Body of pancreas (tissue), 4 donors: ENCODE data around the gene CDH20. TPM values are rescaled to one million over a fixed set of nuclear protein-coding genes. Genes with fewer than 3 reads are reported as not detected.
"Not testable (repeated sequence)": the region's sequence is repeated elsewhere in the genome, so short reads cannot be mapped to it uniquely, and the experiment has no call there.

Source experiments
- ATAC-seq: fragments of 150-250 bp; one replicate; pipeline ENCODE4 v1.9.1; 2016
- DNase-seq, 4 donors: peaks; one replicate each; pipeline ENCODE4 v3.0.0-alpha.2; 2019
- H3K27ac ChIP-seq, 4 donors: fragments of 200-600 bp; sonication (generic); 1 replicate in 3 of 4; 2 replicates in 1 of 4; pipeline versions ENCODE4 v1.5.1 to v1.6.1; 2016 to 2019; ENCODE audit warnings: mild to moderate bottlenecking in 1 of 4, mixed read lengths in 1 of 4, moderate library complexity in 1 of 4
- H3K27me3 ChIP-seq, 2 donors: fragments of 200-600 bp; sonication (generic); one replicate each; pipeline ENCODE4 v1.6.0; 2016; ENCODE audit warnings: mild to moderate bottlenecking in 1 of 2
- H3K36me3 ChIP-seq, 2 donors: fragments of 200-600 bp; sonication (generic); replicated peaks in 1 of 2; 2 replicates each; pipeline ENCODE4 v1.5.1; 2016; ENCODE audit warnings: low read depth in 2 of 2; ENCODE audit not compliant: insufficient read depth in 1 of 2
- H3K4me1 ChIP-seq: fragments of 200-600 bp; sonication (generic); one replicate; pipeline ENCODE4 v1.6.0; 2016
- H3K4me3 ChIP-seq, 2 donors: fragments of 200-600 bp; sonication (generic); 1 replicate in 1 of 2; 2 replicates in 1 of 2; pipeline ENCODE4 v1.5.1; 2016 to 2019
- H3K9me3 ChIP-seq, 3 donors: fragments of 200-600 bp; sonication (generic); 1 replicate in 2 of 3; 2 replicates in 1 of 3; pipeline ENCODE4 v1.5.1; 2016
- POLR2A ChIP-seq, 3 donors: fragments of 450-650 bp; IDR thresholded peaks; one replicate each; pipeline ENCODE4 v1.6.1; 2016; ENCODE audit warnings: antibody characterized with exemption in 3 of 3, mild to moderate bottlenecking in 2 of 3
- WGBS, 2 donors: methylation state at CpG; one replicate each; pipeline ENCODE4 v1.1.5; 2017; 5-methylcytosine and 5-hydroxymethylcytosine counted together
- intact Hi-C: fragments of 100-400 bp; cut with DNase I; formaldehyde crosslinking; loops from one replicate; pipeline ENCODE4 v1.15.1; 2023
- total RNA-seq, 2 donors: library from RNA; depleted of rRNA; stranded (reverse); fragments of >200 nt; gene quantifications; one replicate each; pipeline ENCODE4 v1.1.0, GENCODE V29; 2016
- TF ChIP-seq, protein P1 (sequence below), 7 experiments: fragments of 450-650 bp in 4 of 7; fragments of 200-600 bp in 3 of 7; sonication (generic) in 3 of 7; IDR thresholded peaks; one replicate each; pipeline ENCODE4 v1.5.1; 2016 to 2019; ENCODE audit warnings: antibody characterized with exemption in 7 of 7

Gene CDH20
- total RNA-seq, 2 donors from 2014 or later: 0.26 to 6.3 TPM

DNA sequence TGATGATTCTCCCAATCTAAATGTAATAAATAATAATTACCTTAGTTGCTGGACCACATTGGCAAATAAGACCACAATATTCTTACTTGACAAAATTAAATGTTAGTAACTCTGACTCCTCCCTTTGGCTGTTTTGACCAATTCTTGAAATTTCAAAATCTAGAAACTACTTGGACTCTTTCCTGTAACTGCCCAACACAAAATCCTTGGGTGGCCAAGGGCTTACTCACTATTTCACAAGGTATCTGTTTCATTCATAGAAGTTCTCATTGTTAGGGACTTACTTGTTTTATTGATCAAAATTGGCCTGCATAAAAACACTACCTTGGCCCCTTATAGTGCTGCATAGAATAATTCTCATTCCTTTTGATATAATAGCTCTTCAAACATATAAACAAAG is 19.4 kb downstream of the CDH20 start:
- H3K27me3 ChIP-seq: no peaks in the 10 kb centered on the region
- no peak overlapping the region for H3K4me3 ChIP-seq
- intact Hi-C loops: no loop called here
- DNase-seq (no peak), ATAC-seq (no peak)
- no peak overlapping the region for H3K27ac ChIP-seq
- no peaks in the 10 kb centered on the region for H3K4me1 ChIP-seq
- no peaks in the 10 kb centered on the region for H3K36me3 ChIP-seq
- TF ChIP-seq POLR2A (IDR thresholded peaks at IDR 0.05): no peak
- TF ChIP-seq, protein P1, sequence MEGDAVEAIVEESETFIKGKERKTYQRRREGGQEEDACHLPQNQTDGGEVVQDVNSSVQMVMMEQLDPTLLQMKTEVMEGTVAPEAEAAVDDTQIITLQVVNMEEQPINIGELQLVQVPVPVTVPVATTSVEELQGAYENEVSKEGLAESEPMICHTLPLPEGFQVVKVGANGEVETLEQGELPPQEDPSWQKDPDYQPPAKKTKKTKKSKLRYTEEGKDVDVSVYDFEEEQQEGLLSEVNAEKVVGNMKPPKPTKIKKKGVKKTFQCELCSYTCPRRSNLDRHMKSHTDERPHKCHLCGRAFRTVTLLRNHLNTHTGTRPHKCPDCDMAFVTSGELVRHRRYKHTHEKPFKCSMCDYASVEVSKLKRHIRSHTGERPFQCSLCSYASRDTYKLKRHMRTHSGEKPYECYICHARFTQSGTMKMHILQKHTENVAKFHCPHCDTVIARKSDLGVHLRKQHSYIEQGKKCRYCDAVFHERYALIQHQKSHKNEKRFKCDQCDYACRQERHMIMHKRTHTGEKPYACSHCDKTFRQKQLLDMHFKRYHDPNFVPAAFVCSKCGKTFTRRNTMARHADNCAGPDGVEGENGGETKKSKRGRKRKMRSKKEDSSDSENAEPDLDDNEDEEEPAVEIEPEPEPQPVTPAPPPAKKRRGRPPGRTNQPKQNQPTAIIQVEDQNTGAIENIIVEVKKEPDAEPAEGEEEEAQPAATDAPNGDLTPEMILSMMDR (IDR thresholded peaks at IDR 0.05): no peak
- H3K9me3 ChIP-seq: no peaks in the 10 kb centered on the region

DNA sequence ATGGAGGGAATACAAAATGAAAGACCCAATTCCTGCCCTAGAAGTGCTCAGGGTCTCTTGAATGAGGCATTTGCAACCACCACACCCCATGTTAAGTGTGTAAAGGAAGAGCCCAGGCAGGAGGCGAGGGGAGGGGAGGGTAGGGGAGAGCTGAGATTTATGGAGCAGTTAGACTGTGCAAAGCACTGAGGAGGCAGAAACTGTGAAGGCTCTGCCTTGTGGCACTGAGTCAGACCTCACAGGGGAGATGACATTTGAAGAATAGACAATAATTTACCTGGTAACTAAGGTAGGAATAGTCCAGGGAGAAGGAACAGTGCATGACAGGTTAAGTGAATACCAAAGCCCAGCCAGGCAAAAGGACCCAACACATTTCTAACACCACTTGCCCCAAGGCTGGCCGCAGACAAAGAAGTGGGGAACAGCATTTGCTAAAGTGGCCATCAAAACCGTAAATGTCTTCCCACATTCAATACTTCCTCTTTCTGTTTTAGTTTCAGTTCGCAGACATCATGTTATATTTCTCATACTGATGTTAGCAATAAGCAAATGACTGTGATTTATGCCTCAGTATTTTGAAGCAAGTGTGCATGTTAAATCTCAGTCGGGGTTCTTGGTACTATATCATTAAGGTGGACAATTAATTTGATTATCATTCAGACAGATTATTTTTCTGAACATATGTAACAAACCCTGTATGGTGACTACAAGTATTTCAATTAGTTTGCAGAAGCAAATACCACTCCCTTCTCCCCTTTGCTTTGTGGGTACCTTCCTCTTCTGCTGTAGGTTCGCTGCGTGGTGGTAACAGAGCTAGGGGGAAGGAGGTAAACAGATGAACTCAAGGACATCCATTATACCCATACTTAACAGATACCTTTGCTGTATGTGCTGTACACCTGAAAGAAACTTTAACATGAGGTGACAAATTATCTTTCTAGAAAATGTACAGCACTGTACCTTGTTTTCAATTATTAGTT is 27.5 kb downstream of the CDH20 start:
- ATAC-seq (no peak), DNase-seq (no peak)
- Histone ChIP-seq H3K27ac (no peak overlapping the region), H3K27me3 (no peaks in the 10 kb centered on the region), H3K9me3 (no peaks in the 10 kb centered on the region), H3K36me3 (no peaks in the 10 kb centered on the region), H3K4me3 (no peak overlapping the region), H3K4me1 (no peaks in the 10 kb centered on the region)
- intact Hi-C loops: no loop called here
- TF ChIP-seq, protein P1 (IDR thresholded peaks at IDR 0.05): no peak
- 35 to 45% methylated on average over 7 of the region's 7 CpGs for WGBS, 2 donors

DNA sequence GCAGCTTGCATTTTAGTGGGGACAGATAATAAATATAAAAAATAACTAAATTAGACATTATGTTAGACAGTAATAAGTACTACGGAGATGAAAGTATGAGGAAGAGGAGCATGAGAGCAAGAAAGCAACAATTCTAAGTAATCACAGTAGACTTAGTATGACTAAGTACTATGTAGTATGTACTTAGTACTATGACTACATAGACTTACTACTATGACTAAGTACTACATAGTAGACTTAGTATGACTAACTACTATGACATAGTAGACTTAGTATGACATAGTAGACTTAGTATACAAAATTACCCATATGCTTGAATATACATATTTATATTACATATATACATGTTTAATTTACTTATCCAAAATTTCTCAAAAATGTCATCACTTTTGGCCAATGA is 29.3 kb downstream of the CDH20 start:
- Histone ChIP-seq H3K27ac (no peak overlapping the region), H3K36me3 (no peaks in the 10 kb centered on the region), H3K4me1 (no peaks in the 10 kb centered on the region), H3K27me3 (no peaks in the 10 kb centered on the region), H3K9me3 (no peaks in the 10 kb centered on the region), H3K4me3 (no peak overlapping the region)
- TF ChIP-seq, protein P1 (IDR thresholded peaks at IDR 0.05): no peak
- no peak for TF ChIP-seq POLR2A (IDR thresholded peaks at IDR 0.05)
- DNase-seq: no peak
- intact Hi-C loops: no loop called here
- ATAC-seq: no peak
- WGBS, 2 donors: 67 to 77% methylated on average over 1 of the region's 1 CpG

DNA sequence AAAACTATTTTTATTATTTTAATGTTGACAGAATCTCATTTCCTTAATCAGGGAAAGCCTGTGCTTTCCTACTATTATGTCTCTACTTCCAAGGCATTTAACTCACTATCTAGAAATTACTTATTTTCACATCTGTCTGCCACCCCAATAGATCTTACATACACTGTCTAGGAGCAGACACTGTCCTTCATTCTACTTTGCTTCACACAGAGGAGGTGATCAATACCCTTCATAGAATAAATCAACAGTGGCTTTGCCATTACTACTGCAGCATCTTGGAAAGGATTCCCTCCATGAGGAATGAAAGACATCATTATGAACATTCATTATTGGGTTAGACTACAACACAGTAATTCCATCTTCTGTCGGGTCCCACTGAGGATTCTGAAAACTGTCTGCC is 31.7 kb downstream of the CDH20 start:
- no peaks in the 10 kb centered on the region for H3K9me3 ChIP-seq
- intact Hi-C loops: no loop called here
- H3K4me3 ChIP-seq: no peak overlapping the region
- H3K4me1 ChIP-seq: no peaks in the 10 kb centered on the region
- no peaks in the 10 kb centered on the region for H3K36me3 ChIP-seq
- TF ChIP-seq POLR2A (IDR thresholded peaks at IDR 0.05): no peak
- TF ChIP-seq, protein P1 (IDR thresholded peaks at IDR 0.05): no peak
- no peaks in the 10 kb centered on the region for H3K27me3 ChIP-seq
- DNase-seq (no peak), ATAC-seq (no peak)
- 69 to 72% methylated on average over 1 of the region's 1 CpG for WGBS, 2 donors
- no peak overlapping the region for H3K27ac ChIP-seq

DNA sequence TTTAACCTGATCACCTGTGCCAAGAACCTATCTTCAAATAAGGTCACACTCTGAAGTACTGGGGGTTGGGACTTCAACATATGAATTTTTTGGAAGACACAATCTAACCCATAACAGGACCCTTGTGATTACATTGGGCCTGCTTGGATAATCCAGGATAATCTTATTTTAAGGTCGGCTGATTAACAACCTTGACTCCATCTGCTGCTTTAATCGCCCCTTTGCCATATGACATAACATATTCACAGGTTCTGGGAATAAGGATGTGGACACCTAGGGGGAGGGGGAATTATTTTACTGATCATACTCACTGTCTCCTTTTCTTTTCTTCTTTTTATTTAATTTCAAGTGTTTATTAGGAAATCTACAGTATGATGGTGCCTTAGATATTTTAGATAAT is 34.8 kb downstream of the CDH20 start:
- Histone ChIP-seq H3K36me3 (no peaks in the 10 kb centered on the region), H3K4me1 (no peaks in the 10 kb centered on the region), H3K4me3 (no peak overlapping the region), H3K27me3 (no peaks in the 10 kb centered on the region), H3K27ac (no peak overlapping the region), H3K9me3 (no peaks in the 10 kb centered on the region)
- TF ChIP-seq POLR2A (IDR thresholded peaks at IDR 0.05): no peak
- TF ChIP-seq, protein P1 (IDR thresholded peaks at IDR 0.05): no peak
- DNase-seq: no peak
- no peak for ATAC-seq
- WGBS, 2 donors: 60 to 70% methylated on average over 2 of the region's 2 CpGs
- intact Hi-C loops: no loop called here

DNA sequence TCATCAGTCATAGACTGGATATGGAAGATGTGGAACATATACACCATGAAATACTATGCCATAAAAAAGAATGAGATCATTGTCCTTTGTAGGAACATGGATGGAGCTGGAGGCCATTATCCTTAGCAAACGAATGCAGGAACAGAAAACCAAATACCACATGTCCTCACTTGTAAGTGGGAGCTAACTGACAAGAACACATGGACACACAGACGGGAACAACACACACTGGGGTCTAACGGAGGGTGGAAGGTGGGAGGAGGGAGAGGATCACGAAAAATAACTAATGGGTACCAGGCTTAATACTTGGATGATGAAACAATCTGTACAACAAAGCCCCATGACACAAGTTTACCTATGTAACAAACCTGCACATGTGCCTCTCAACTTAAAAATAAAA is 36.4 kb downstream of the CDH20 start:
- intact Hi-C loops, H3K4me1 ChIP-seq, ATAC-seq, DNase-seq, H3K36me3 ChIP-seq, H3K27me3 ChIP-seq, H3K4me3 ChIP-seq, H3K27ac ChIP-seq, H3K9me3 ChIP-seq: not testable (repeated sequence)
- WGBS, 2 donors: 31 to 36% methylated on average over 4 of the region's 4 CpGs
